GM11168 (cell line): Measurements from ENCODE around the gene DISC1.

ENCODE experiments used
- in situ Hi-C: fragments of 300-500 bp; cut with MboI; formaldehyde crosslinking; loops from one replicate; pipeline ENCODE4 v1.12.0; 2022; ENCODE audit warnings: low sequenced_read_pairs; ENCODE audit not compliant: unreplicated experiment

The DISC1 gene

GRCh38 chr1:231919239-231919885 lies 292.8 kb downstream of the DISC1 start:
- in situ Hi-C loops, result no loop called here

- in situ Hi-C loops, result no loop called here
Measured at GRCh38 chr1:231919886-231920285, 293.3 kb downstream of the DISC1 start.

GRCh38 chr1:231921646-231922345 lies 295.2 kb downstream of the DISC1 start:
- in situ Hi-C loops, result no loop called here

- in situ Hi-C loops, result no loop called here
Measured at GRCh38 chr1:231923491-231924041, 297.0 kb downstream of the DISC1 start.

GRCh38 chr1:231924180-231924579 lies 297.6 kb downstream of the DISC1 start:
- in situ Hi-C loops, result no loop called here

- in situ Hi-C loops, result no loop called here
Measured at GRCh38 chr1:231925864-231926263, 299.3 kb downstream of the DISC1 start.

- in situ Hi-C loops, result no loop called here
Measured at GRCh38 chr1:231926340-231926739, 299.8 kb downstream of the DISC1 start.

GRCh38 chr1:231926933-231927332 lies 300.3 kb downstream of the DISC1 start:
- in situ Hi-C loops, result no loop called here

GRCh38 chr1:231927431-231927830 lies 300.8 kb downstream of the DISC1 start:
- in situ Hi-C loops, result no loop called here

- in situ Hi-C loops, result no loop called here
Measured at GRCh38 chr1:231929311-231929710, 302.7 kb downstream of the DISC1 start.

GRCh38 chr1:231930257-231930947 lies 303.8 kb downstream of the DISC1 start:
- in situ Hi-C loops, result no loop called here

- in situ Hi-C loops, result no loop called here
Measured at GRCh38 chr1:231931146-231931545, 304.6 kb downstream of the DISC1 start.

- in situ Hi-C loops, result no loop called here
Measured at GRCh38 chr1:231931846-231932454, 305.4 kb downstream of the DISC1 start.

- in situ Hi-C loops, result no loop called here
Measured at GRCh38 chr1:231933711-231934626, 307.4 kb downstream of the DISC1 start.

GRCh38 chr1:231934797-231935196 lies 308.2 kb downstream of the DISC1 start:
- in situ Hi-C loops, result no loop called here

- in situ Hi-C loops, result no loop called here
Measured at GRCh38 chr1:231935856-231936255, 309.3 kb downstream of the DISC1 start.

- in situ Hi-C loops, result no loop called here
Measured at GRCh38 chr1:231936983-231937775, 310.6 kb downstream of the DISC1 start.

- in situ Hi-C loops, result no loop called here
Measured at GRCh38 chr1:231938211-231938610, 311.6 kb downstream of the DISC1 start.

- in situ Hi-C loops, result no loop called here
Measured at GRCh38 chr1:231938711-231939110, 312.1 kb downstream of the DISC1 start.
